A673 (cell line): Measurements from ENCODE around the gene SPINK4.

Experiments
- EZH2 ChIP-seq: fragments of 200-600 bp; sonication (generic); IDR thresholded peaks from 2 replicates; pipeline ENCODE4 v1.6.1; 2017; ENCODE audit warnings: borderline replicate concordance, low read depth, mild to moderate bottlenecking, mixed read lengths, antibody characterized with exemption, low read length; ENCODE audit not compliant: poor library complexity, severe bottlenecking
- TF ChIP-seq, protein P1 (sequence below): fragments of 300-800, 200-600 bp; sonication (generic); conservative IDR thresholded peaks from 2 replicates; pipeline ENCODE4 v1.5.1; 2017; ENCODE audit warnings: low read depth, mild to moderate bottlenecking, antibody characterized with exemption, low read length, moderate library complexity, mixed read lengths

DNA sequence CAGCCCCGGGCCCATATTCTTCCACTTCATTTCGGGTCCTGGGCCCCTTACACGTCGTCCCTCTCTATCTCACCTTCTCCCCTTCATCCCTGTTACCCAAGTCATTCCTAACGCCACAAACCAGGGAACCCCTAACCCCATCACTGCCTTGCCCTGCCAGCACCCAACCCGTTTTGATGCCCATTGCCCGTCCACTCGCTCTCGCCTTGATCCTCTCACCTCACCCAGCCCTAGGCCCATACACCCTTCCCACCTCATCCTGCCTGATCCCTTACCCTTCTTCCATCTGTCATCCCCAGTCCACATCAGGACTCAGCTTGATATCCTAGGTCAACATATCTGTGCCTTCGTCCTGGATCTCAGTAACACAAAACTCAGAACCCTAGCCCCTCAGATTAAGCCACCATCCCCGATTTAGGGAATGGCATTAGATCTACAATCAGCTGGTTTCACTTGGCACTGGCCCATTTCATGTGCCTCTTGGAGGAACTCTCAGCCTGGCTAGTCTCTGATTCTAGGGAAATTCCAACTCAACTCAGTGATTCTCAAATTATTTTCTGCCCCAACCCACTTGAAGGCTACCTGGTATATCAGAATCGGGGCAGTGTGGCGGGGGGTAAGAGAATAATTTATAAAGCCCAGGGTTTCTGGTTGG lies 25.4 kb downstream of the SPINK4 start:
- TF ChIP-seq, protein P1, sequence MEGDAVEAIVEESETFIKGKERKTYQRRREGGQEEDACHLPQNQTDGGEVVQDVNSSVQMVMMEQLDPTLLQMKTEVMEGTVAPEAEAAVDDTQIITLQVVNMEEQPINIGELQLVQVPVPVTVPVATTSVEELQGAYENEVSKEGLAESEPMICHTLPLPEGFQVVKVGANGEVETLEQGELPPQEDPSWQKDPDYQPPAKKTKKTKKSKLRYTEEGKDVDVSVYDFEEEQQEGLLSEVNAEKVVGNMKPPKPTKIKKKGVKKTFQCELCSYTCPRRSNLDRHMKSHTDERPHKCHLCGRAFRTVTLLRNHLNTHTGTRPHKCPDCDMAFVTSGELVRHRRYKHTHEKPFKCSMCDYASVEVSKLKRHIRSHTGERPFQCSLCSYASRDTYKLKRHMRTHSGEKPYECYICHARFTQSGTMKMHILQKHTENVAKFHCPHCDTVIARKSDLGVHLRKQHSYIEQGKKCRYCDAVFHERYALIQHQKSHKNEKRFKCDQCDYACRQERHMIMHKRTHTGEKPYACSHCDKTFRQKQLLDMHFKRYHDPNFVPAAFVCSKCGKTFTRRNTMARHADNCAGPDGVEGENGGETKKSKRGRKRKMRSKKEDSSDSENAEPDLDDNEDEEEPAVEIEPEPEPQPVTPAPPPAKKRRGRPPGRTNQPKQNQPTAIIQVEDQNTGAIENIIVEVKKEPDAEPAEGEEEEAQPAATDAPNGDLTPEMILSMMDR = no peak
- TF ChIP-seq EZH2 = no peak
